B cell (primary cell): ENCODE results near the gene KDM6B.

Experiments
- EZH2 ChIP-seq: IDR thresholded peaks from 2 replicates; pipeline ENCODE4 v1.6.1; 2012; ENCODE audit warnings: borderline replicate concordance, low read depth, mild to moderate bottlenecking, moderate library complexity, low read length; ENCODE audit not compliant: insufficient read depth, poor library complexity, severe bottlenecking
- TF ChIP-seq, protein P1 (sequence below): fragments of 200-600 bp; IDR thresholded peaks from one replicate; pipeline ENCODE4 v1.8.0; 2022; ENCODE audit warnings: antibody characterized with exemption, mild to moderate bottlenecking

DNA sequence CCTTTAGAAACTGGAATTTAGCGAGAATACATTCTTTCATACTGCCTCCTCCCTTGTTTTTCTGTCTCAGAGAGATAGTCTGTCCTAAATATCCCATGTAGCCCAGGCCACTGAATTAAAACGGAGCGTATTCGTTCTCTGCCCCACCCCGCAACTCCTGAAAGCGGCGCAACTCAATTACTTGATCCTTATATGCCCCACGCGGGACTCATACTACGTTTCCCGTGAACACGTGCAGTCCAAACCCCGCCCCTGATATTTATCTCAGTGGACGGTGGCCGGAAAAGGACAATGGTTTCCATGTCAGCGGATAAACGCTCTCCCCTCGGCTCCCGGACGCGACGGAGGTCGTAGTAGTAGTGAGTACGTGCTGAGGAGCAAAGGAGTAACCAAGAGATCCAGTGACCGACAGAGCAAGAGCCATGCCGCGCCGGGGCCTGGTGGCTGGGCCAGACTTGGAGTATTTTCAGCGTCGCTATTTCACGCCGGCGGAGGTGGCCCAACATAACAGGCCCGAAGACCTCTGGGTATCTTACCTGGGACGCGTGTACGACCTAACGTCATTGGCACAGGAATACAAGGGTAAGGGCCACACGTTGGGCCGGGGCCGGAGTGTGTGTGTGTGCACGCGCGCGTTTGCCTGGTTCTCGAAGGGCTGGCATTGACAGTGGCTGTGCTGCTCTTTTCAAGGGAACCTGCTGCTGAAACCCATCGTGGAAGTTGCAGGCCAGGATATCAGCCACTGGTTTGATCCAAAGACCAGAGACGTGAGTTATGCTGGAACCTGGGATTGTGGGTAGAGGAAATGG is 23.9 kb downstream of the KDM6B start, which contains the start of gene CYB5D1:
- TF ChIP-seq, protein P1, sequence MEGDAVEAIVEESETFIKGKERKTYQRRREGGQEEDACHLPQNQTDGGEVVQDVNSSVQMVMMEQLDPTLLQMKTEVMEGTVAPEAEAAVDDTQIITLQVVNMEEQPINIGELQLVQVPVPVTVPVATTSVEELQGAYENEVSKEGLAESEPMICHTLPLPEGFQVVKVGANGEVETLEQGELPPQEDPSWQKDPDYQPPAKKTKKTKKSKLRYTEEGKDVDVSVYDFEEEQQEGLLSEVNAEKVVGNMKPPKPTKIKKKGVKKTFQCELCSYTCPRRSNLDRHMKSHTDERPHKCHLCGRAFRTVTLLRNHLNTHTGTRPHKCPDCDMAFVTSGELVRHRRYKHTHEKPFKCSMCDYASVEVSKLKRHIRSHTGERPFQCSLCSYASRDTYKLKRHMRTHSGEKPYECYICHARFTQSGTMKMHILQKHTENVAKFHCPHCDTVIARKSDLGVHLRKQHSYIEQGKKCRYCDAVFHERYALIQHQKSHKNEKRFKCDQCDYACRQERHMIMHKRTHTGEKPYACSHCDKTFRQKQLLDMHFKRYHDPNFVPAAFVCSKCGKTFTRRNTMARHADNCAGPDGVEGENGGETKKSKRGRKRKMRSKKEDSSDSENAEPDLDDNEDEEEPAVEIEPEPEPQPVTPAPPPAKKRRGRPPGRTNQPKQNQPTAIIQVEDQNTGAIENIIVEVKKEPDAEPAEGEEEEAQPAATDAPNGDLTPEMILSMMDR: no peak
- no peak for TF ChIP-seq EZH2
